A673 (cell line): ENCODE data around the gene MRPL20. TPM values are rescaled to one million over a fixed set of nuclear protein-coding genes. Genes with fewer than 3 reads are reported as not detected.

Source experiments
- BruUV-seq: library from RNA; stranded (reverse); fragments of 400-500 nt; replicated peaks from 2 replicates; lab custom pipeline; 2021; lab: Mats Ljungman, UMichigan
- CTCF ChIA-PET: fragments of 300-600 bp; sonication (Branson Sonifier 250); formaldehyde crosslinking; loops from one replicate; lab custom pipeline; 2022; ENCODE audit warnings: antibody characterized with exemption; lab: Charles Lee
- POLR2A ChIA-PET: fragments of 300-600 bp; sonication (Branson Sonifier 250); formaldehyde crosslinking; loops from one replicate; lab custom pipeline; 2022; ENCODE audit warnings: antibody characterized with exemption; ENCODE audit not compliant: low non-redundant PET; lab: Charles Lee
- DNase-seq: peaks from one replicate; pipeline ENCODE4 v3.0.0-alpha.2; 2015; ENCODE audit warnings: low spot score
- H3K27ac ChIP-seq: fragments of 200-600 bp; sonication (generic); 2 replicates; pipeline ENCODE4 v1.5.1; 2016; ENCODE audit warnings: mixed run types, low read depth, mild to moderate bottlenecking, mixed read lengths, antibody characterized with exemption, low read length; ENCODE audit not compliant: poor library complexity, severe bottlenecking
- H3K27me3 ChIP-seq: fragments of 200-600 bp; sonication (generic); replicated peaks from 2 replicates; pipeline ENCODE4 v1.6.1; 2017; ENCODE audit warnings: mixed run types, low read depth, mild to moderate bottlenecking, mixed read lengths, antibody characterized with exemption, low read length; ENCODE audit not compliant: insufficient read depth, poor library complexity
- H3K36me3 ChIP-seq: fragments of 200-600 bp; sonication (generic); 2 replicates; pipeline ENCODE4 v1.6.1; 2016; ENCODE audit warnings: mixed run types, mild to moderate bottlenecking, mixed read lengths, antibody characterized with exemption, low read length; ENCODE audit not compliant: insufficient read depth, poor library complexity, severe bottlenecking
- H3K4me1 ChIP-seq: fragments of 200-600 bp; sonication (generic); 2 replicates; pipeline ENCODE4 v1.6.1; 2017; ENCODE audit warnings: mixed run types, mild to moderate bottlenecking, mixed read lengths, antibody characterized with exemption, low read length; ENCODE audit not compliant: insufficient read depth, poor library complexity, severe bottlenecking
- H3K4me3 ChIP-seq: fragments of 200-600 bp; sonication (generic); 2 replicates; pipeline ENCODE4 v1.5.1; 2016; ENCODE audit warnings: low read depth, mixed run types, mild to moderate bottlenecking, mixed read lengths, low read length; ENCODE audit not compliant: poor library complexity, severe bottlenecking
- H3K9me3 ChIP-seq: fragments of 200-600 bp; sonication (generic); 2 replicates; pipeline ENCODE4 v1.6.1; 2016; ENCODE audit warnings: mixed run types, low read depth, mild to moderate bottlenecking, mixed read lengths, antibody characterized with exemption, low read length; ENCODE audit not compliant: poor library complexity, severe bottlenecking
- CTCF ChIP-seq: fragments of 300-800, 200-600 bp; sonication (generic); conservative IDR thresholded peaks from 2 replicates; pipeline ENCODE4 v1.5.1; 2017; ENCODE audit warnings: low read depth, mild to moderate bottlenecking, antibody characterized with exemption, low read length, moderate library complexity, mixed read lengths
- EZH2 ChIP-seq: fragments of 200-600 bp; sonication (generic); IDR thresholded peaks from 2 replicates; pipeline ENCODE4 v1.6.1; 2017; ENCODE audit warnings: borderline replicate concordance, low read depth, mild to moderate bottlenecking, mixed read lengths, antibody characterized with exemption, low read length; ENCODE audit not compliant: poor library complexity, severe bottlenecking
- intact Hi-C: fragments of 100-400 bp; cut with micrococcal nuclease; formaldehyde crosslinking; loops from one replicate; pipeline ENCODE4 v1.10.0; 2022; ENCODE audit not compliant: unreplicated experiment
- total RNA-seq: library from RNA; stranded (reverse); gene quantifications from 2 replicates; pipeline ENCODE4 v1.2.3, GENCODE V29; 2021

MRPL20 gene
- total RNA-seq, 1 experiment from 2014 or later = 151 TPM

- POLR2A ChIA-PET = no interaction called here
- Histone ChIP-seq H3K4me3 (no peak overlapping the region), H3K4me1 (no peaks in the 10 kb centered on the region), H3K36me3 (no peaks in the 10 kb centered on the region), H3K9me3 (no peaks in the 10 kb centered on the region), H3K27ac (no peak overlapping the region), H3K27me3 (no peaks in the 10 kb centered on the region)
- BruUV-seq = no TSS peak
- no peak for TF ChIP-seq CTCF
- no peak for TF ChIP-seq EZH2
- no peak for DNase-seq
- intact Hi-C loops = no loop called here
- CTCF ChIA-PET = no interaction called here
Measured at GRCh38 chr1:1360506-1361169, 46.5 kb downstream of the MRPL20 start.

GRCh38 chr1:1359664-1360468, 47.2 kb downstream of the MRPL20 start:
- Histone ChIP-seq H3K9me3 (no peaks in the 10 kb centered on the region), H3K36me3 (no peaks in the 10 kb centered on the region), H3K4me3 (no peak overlapping the region), H3K27me3 (no peaks in the 10 kb centered on the region), H3K4me1 (no peaks in the 10 kb centered on the region), H3K27ac (no peak overlapping the region)
- DNase-seq = no peak
- ChIA-PET CTCF (no interaction called here), POLR2A (no interaction called here)
- TF ChIP-seq EZH2 (no peak), CTCF (no peak)
- BruUV-seq = no TSS peak
- intact Hi-C loops = no loop called here

GRCh38 chr1:1359308-1359663, 47.8 kb downstream of the MRPL20 start:
- Histone ChIP-seq H3K27ac (no peak overlapping the region), H3K4me1 (no peaks in the 10 kb centered on the region), H3K4me3 (no peak overlapping the region), H3K36me3 (no peaks in the 10 kb centered on the region), H3K27me3 (peaks cover 1% of the 10 kb centered on the region), H3K9me3 (no peaks in the 10 kb centered on the region)
- ChIA-PET POLR2A (no interaction called here), CTCF (no interaction called here)
- DNase-seq = no peak
- intact Hi-C loops = no loop called here
- BruUV-seq = no TSS peak
- TF ChIP-seq EZH2 (no peak), CTCF (no peak)
